SK-N-SH (cell line): ENCODE measurements around the gene UBE2E3.

Experiments used
- CHD2 ChIP-seq: fragments of 150-350 bp; IDR thresholded peaks from 2 replicates; pipeline ENCODE4 v1.6.1; 2018; ENCODE audit warnings: low read length; ENCODE audit not compliant: partially characterized antibody
- EP300 ChIP-seq, 2 experiments: IDR thresholded peaks; 2 replicates each; pipeline versions ENCODE4 v1.4.0 to v1.6.1; 2012; ENCODE audit warnings: borderline replicate concordance in 1 of 2, low read depth in 1 of 2, low read length in 1 of 2
- EZH2phosphoT487 ChIP-seq: fragments of 200-600 bp; sonication (generic); IDR thresholded peaks from 2 replicates; pipeline ENCODE4 v1.6.1; 2017; ENCODE audit warnings: low read depth, mixed run types, mild to moderate bottlenecking, antibody characterized with exemption, moderate library complexity, borderline replicate concordance
- JUND ChIP-seq: IDR thresholded peaks from 2 replicates; pipeline ENCODE4 v1.4.0; 2012
- MEF2A ChIP-seq: IDR thresholded peaks from 2 replicates; pipeline ENCODE4 v1.4.0; 2012; ENCODE audit warnings: low read depth, borderline replicate concordance
- POLR2AphosphoS5 ChIP-seq: IDR thresholded peaks from 2 replicates; pipeline ENCODE4 v1.6.1; 2012; ENCODE audit warnings: low read depth, low read length
- YY1 ChIP-seq: IDR thresholded peaks from 2 replicates; pipeline ENCODE4 v1.4.0; 2012; ENCODE audit warnings: low read depth, mild to moderate bottlenecking
- TF ChIP-seq, protein P1 (sequence below): fragments of 150-350 bp; IDR thresholded peaks from 2 replicates; pipeline ENCODE4 v1.6.1; 2017; ENCODE audit warnings: antibody characterized with exemption, low read length, low read depth, borderline replicate concordance
- TF ChIP-seq, protein P2 (sequence below): IDR thresholded peaks from 2 replicates; pipeline ENCODE4 v1.6.1; 2012; ENCODE audit warnings: mild to moderate bottlenecking, low read depth, low read length, moderate library complexity
- TF ChIP-seq, protein P3 (sequence below): fragments of 200-600 bp; sonication (generic); IDR thresholded peaks from 2 replicates; pipeline ENCODE4 v1.6.1; 2017; ENCODE audit warnings: antibody characterized with exemption, mild to moderate bottlenecking, moderate library complexity

DNA sequence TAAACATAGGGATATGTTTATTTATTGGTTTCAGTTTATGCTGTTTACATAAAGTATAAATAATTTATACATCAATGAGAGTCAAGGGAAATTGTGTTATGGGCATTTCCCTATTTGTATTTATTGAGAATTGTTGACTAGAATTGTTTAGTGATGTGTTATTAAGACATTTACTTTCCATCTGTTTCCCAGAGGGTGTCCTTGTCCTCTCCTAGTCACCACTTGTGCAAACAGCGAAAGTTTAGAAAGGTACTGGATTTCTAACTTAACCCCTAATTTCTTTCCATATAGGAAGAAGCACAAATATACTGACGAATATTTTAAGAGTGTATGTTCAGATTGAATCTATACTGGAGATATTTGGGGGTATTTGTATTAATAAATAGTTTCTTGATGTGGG, 6.7 kb downstream of the UBE2E3 start:
- TF ChIP-seq, protein P1, sequence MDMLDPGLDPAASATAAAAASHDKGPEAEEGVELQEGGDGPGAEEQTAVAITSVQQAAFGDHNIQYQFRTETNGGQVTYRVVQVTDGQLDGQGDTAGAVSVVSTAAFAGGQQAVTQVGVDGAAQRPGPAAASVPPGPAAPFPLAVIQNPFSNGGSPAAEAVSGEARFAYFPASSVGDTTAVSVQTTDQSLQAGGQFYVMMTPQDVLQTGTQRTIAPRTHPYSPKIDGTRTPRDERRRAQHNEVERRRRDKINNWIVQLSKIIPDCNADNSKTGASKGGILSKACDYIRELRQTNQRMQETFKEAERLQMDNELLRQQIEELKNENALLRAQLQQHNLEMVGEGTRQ = no peak
- no peak for TF ChIP-seq YY1
- TF ChIP-seq POLR2AphosphoS5 = no peak
- TF ChIP-seq, protein P2, sequence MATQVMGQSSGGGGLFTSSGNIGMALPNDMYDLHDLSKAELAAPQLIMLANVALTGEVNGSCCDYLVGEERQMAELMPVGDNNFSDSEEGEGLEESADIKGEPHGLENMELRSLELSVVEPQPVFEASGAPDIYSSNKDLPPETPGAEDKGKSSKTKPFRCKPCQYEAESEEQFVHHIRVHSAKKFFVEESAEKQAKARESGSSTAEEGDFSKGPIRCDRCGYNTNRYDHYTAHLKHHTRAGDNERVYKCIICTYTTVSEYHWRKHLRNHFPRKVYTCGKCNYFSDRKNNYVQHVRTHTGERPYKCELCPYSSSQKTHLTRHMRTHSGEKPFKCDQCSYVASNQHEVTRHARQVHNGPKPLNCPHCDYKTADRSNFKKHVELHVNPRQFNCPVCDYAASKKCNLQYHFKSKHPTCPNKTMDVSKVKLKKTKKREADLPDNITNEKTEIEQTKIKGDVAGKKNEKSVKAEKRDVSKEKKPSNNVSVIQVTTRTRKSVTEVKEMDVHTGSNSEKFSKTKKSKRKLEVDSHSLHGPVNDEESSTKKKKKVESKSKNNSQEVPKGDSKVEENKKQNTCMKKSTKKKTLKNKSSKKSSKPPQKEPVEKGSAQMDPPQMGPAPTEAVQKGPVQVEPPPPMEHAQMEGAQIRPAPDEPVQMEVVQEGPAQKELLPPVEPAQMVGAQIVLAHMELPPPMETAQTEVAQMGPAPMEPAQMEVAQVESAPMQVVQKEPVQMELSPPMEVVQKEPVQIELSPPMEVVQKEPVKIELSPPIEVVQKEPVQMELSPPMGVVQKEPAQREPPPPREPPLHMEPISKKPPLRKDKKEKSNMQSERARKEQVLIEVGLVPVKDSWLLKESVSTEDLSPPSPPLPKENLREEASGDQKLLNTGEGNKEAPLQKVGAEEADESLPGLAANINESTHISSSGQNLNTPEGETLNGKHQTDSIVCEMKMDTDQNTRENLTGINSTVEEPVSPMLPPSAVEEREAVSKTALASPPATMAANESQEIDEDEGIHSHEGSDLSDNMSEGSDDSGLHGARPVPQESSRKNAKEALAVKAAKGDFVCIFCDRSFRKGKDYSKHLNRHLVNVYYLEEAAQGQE = no peak
- TF ChIP-seq MEF2A = no peak
- no peak for TF ChIP-seq EZH2phosphoT487
- TF ChIP-seq, protein P3, sequence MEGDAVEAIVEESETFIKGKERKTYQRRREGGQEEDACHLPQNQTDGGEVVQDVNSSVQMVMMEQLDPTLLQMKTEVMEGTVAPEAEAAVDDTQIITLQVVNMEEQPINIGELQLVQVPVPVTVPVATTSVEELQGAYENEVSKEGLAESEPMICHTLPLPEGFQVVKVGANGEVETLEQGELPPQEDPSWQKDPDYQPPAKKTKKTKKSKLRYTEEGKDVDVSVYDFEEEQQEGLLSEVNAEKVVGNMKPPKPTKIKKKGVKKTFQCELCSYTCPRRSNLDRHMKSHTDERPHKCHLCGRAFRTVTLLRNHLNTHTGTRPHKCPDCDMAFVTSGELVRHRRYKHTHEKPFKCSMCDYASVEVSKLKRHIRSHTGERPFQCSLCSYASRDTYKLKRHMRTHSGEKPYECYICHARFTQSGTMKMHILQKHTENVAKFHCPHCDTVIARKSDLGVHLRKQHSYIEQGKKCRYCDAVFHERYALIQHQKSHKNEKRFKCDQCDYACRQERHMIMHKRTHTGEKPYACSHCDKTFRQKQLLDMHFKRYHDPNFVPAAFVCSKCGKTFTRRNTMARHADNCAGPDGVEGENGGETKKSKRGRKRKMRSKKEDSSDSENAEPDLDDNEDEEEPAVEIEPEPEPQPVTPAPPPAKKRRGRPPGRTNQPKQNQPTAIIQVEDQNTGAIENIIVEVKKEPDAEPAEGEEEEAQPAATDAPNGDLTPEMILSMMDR = no peak
- no peak for TF ChIP-seq EP300 (IDR thresholded peaks at IDR 0.05; ENCODE audit: borderline replicate concordance in 1 of 2, low read depth in 1 of 2, low read length in 1 of 2)
- no peak for TF ChIP-seq CHD2
- TF ChIP-seq JUND = no peak
